Parathyroid adenoma (tissue), 2 donors: Measurements from ENCODE around the gene CCDC85B.

Source experiments
- H2AFZ ChIP-seq: fragments of 300-600 bp; sonication (generic); one replicate; pipeline ENCODE4 v1.7.0; 2017; ENCODE audit warnings: antibody characterized with exemption, mild to moderate bottlenecking
- H3K27ac ChIP-seq: fragments of 300-600 bp; sonication (generic); one replicate; pipeline ENCODE4 v1.7.0; 2017
- H3K27me3 ChIP-seq: fragments of 300-600 bp; sonication (generic); one replicate; pipeline ENCODE4 v1.7.0; 2017; ENCODE audit warnings: low read length; ENCODE audit not compliant: control insufficient read depth, insufficient read depth
- H3K36me3 ChIP-seq: fragments of 300-600 bp; sonication (generic); one replicate; pipeline ENCODE4 v1.7.0; 2017; ENCODE audit warnings: low read length; ENCODE audit not compliant: control insufficient read depth, insufficient read depth
- H3K4me1 ChIP-seq: fragments of 300-600 bp; sonication (generic); one replicate; pipeline ENCODE4 v1.7.0; 2017; ENCODE audit warnings: control low read depth
- H3K4me2 ChIP-seq: fragments of 300-600 bp; sonication (generic); one replicate; pipeline ENCODE4 v1.7.0; 2017; ENCODE audit warnings: low read length
- H3K4me3 ChIP-seq: fragments of 300-600 bp; sonication (generic); one replicate; pipeline ENCODE4 v1.7.0; 2017; ENCODE audit warnings: low read depth, low read length
- H3K79me2 ChIP-seq: fragments of 300-600 bp; sonication (generic); one replicate; pipeline ENCODE4 v1.7.0; 2017; ENCODE audit warnings: control low read depth
- H3K9ac ChIP-seq: fragments of 300-600 bp; sonication (generic); one replicate; pipeline ENCODE4 v1.7.0; 2017; ENCODE audit warnings: mild to moderate bottlenecking
- H3K9me3 ChIP-seq: fragments of 300-600 bp; sonication (generic); one replicate; pipeline ENCODE4 v1.7.0; 2017; ENCODE audit warnings: low read length; ENCODE audit not compliant: control insufficient read depth
- CTCF ChIP-seq: fragments of 300-600 bp; sonication (generic); IDR thresholded peaks from one replicate; pipeline ENCODE4 v1.7.0; 2017; ENCODE audit warnings: antibody characterized with exemption, mild to moderate bottlenecking
- donor health status: primary hyperparathyroidism.

Gene CCDC85B

DNA sequence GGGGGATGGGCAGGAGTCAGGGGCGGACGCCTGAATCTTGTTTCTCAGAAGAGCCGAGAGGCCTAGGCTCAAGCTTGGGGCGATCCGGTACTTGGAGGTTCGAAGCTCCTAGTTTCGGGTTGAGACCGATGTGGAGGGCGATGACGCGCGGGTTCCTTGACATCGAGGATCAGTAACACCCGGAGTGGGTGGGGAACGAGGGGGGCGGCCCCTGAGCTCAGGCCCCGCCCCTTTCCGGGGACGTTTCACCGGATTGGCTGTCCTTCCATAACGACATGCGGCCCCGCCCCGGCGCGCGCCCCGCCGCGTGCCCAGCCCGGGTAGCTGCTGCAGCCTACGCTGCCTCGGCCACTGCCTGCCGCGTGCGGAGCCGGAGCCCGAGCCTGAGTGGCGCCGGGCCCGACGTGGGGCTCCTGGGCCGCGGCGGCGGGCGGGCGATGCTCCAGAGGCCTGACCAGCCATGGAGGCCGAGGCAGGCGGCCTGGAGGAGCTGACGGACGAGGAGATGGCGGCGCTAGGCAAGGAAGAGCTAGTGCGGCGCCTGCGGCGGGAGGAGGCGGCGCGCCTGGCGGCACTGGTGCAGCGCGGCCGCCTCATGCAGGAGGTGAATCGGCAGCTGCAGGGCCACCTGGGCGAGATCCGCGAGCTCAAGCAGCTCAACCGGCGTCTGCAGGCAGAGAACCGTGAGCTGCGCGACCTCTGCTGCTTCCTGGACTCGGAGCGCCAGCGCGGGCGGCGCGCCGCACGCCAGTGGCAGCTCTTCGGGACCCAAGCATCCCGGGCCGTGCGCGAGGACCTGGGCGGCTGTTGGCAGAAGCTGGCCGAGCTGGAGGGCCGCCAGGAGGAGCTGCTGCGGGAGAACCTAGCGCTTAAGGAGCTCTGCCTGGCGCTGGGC, at the start of gene CCDC85B:
Gene CCDC85B (plus strand): TSS at position 350 of the 895 bp plus-strand sequence. CDS start 111 bp downstream, at position 461.
- H2AFZ ChIP-seq, result peak within 1 kb of the TSS; percentile 88
- no peaks in the 10 kb centered on the region for H3K79me2 ChIP-seq
- H3K9ac ChIP-seq, result no peak within 1 kb of the TSS
- no peak for TF ChIP-seq CTCF
- peaks cover 8% of the 10 kb centered on the region for H3K4me1 ChIP-seq
- H3K9me3 ChIP-seq, result no peaks in the 10 kb centered on the region
- H3K4me3 ChIP-seq, result peak within 1 kb of the TSS; percentile 68
- peak within 1 kb of the TSS; percentile 82 for H3K4me2 ChIP-seq
- peak within 1 kb of the TSS; percentile 87 for H3K27ac ChIP-seq
- H3K27me3 ChIP-seq, result no peaks in the 10 kb centered on the region
- no peaks in the 10 kb centered on the region for H3K36me3 ChIP-seq

GRCh38 chr11:65842144-65842543, 48.3 kb upstream of the CCDC85B start:
- H3K4me1 ChIP-seq, result no peaks in the 10 kb centered on the region
- no peak overlapping the region for H3K4me3 ChIP-seq
- no peaks in the 10 kb centered on the region for H3K79me2 ChIP-seq
- no peaks in the 10 kb centered on the region for H3K36me3 ChIP-seq
- no peaks in the 10 kb centered on the region for H3K9me3 ChIP-seq
- H3K4me2 ChIP-seq, result no peak overlapping the region
- no peak overlapping the region for H3K9ac ChIP-seq
- TF ChIP-seq CTCF, result no peak
- no peaks in the 10 kb centered on the region for H3K27me3 ChIP-seq
- H2AFZ ChIP-seq, result no peak overlapping the region
- no peak overlapping the region for H3K27ac ChIP-seq

GRCh38 chr11:65843811-65844210, 46.7 kb upstream of the CCDC85B start:
- H3K4me3 ChIP-seq, result no peak overlapping the region
- no peaks in the 10 kb centered on the region for H3K4me1 ChIP-seq
- H3K27ac ChIP-seq, result no peak overlapping the region
- no peaks in the 10 kb centered on the region for H3K79me2 ChIP-seq
- H3K27me3 ChIP-seq, result no peaks in the 10 kb centered on the region
- no peak overlapping the region for H3K4me2 ChIP-seq
- TF ChIP-seq CTCF, result no peak
- no peaks in the 10 kb centered on the region for H3K36me3 ChIP-seq
- no peaks in the 10 kb centered on the region for H3K9me3 ChIP-seq
- no peak overlapping the region for H3K9ac ChIP-seq
- no peak overlapping the region for H2AFZ ChIP-seq

GRCh38 chr11:65844231-65844872, 46.1 kb upstream of the CCDC85B start:
- H3K4me3 ChIP-seq, result no peak overlapping the region
- no peak overlapping the region for H3K4me2 ChIP-seq
- no peaks in the 10 kb centered on the region for H3K27me3 ChIP-seq
- H3K9ac ChIP-seq, result no peak overlapping the region
- no peaks in the 10 kb centered on the region for H3K4me1 ChIP-seq
- TF ChIP-seq CTCF, result no peak
- H3K36me3 ChIP-seq, result no peaks in the 10 kb centered on the region
- no peaks in the 10 kb centered on the region for H3K9me3 ChIP-seq
- no peaks in the 10 kb centered on the region for H3K79me2 ChIP-seq
- H3K27ac ChIP-seq, result no peak overlapping the region
- no peak overlapping the region for H2AFZ ChIP-seq
